Neural progenitor cell (in vitro differentiated cells): Measurements from ENCODE around the gene C2CD5.
"Not testable (repeated sequence)": the region's sequence is repeated elsewhere in the genome, so short reads cannot be mapped to it uniquely, and the experiment has no call there.

Experiments
- EZH2 ChIP-seq: fragments of 200-600 bp; sonication (generic); IDR thresholded peaks from 2 replicates; pipeline ENCODE4 v1.6.1; 2017; ENCODE audit warnings: antibody characterized with exemption, mild to moderate bottlenecking, moderate library complexity
- TF ChIP-seq, protein P1 (sequence below): fragments of 200-600 bp; sonication (generic); IDR thresholded peaks from 2 replicates; pipeline ENCODE4 v1.5.1; 2017; ENCODE audit warnings: antibody characterized with exemption, mild to moderate bottlenecking

DNA sequence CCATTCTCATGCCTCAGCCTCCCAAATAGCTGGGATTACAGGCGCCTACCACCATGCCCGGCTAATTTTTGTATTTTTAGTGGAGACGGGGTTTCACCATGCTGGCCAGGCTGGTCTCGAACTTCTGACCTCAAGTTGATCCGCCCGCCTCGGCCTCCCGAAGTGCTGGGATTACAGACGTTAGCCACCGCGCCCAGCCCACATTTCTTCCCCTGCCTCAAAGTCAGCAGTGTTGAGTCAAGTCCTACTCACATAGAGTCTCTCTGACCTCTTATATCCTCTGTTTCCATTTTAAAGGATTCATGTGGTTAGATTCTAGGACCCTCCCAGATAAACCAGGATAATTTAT is 100.1 kb downstream of the C2CD5 start:
- TF ChIP-seq, protein P1, sequence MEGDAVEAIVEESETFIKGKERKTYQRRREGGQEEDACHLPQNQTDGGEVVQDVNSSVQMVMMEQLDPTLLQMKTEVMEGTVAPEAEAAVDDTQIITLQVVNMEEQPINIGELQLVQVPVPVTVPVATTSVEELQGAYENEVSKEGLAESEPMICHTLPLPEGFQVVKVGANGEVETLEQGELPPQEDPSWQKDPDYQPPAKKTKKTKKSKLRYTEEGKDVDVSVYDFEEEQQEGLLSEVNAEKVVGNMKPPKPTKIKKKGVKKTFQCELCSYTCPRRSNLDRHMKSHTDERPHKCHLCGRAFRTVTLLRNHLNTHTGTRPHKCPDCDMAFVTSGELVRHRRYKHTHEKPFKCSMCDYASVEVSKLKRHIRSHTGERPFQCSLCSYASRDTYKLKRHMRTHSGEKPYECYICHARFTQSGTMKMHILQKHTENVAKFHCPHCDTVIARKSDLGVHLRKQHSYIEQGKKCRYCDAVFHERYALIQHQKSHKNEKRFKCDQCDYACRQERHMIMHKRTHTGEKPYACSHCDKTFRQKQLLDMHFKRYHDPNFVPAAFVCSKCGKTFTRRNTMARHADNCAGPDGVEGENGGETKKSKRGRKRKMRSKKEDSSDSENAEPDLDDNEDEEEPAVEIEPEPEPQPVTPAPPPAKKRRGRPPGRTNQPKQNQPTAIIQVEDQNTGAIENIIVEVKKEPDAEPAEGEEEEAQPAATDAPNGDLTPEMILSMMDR, result not testable (repeated sequence)
- not testable (repeated sequence) for TF ChIP-seq EZH2
